IMR-90 (cell line): ENCODE data around the gene TMEM208. TPM values are rescaled to one million over a fixed set of nuclear protein-coding genes. Genes with fewer than 3 reads are reported as not detected.

Source experiments
- ATAC-seq: fragments of 200-7000 bp; cut with Tn5 transposase; 2 replicates; pipeline ENCODE4 v1.9.1; 2020; ENCODE audit warnings: low read depth, mild to moderate bottlenecking, moderate library complexity
- BruUV-seq: library from RNA; stranded (reverse); fragments of 400-500 nt; replicated peaks from 2 replicates; lab custom pipeline; 2021; lab: Mats Ljungman, UMichigan
- CTCF ChIA-PET: fragments of 300-600 bp; formaldehyde crosslinking; extraction: SDS; loops from one replicate; lab custom pipeline; 2021; ENCODE audit warnings: antibody characterized with exemption; lab: Yijun Ruan, JAX
- POLR2A ChIA-PET: fragments of 300-600 bp; sonication (Branson Sonifier 250); formaldehyde crosslinking; loops from one replicate; lab custom pipeline; 2022; ENCODE audit warnings: antibody characterized with exemption; ENCODE audit not compliant: unreplicated experiment; lab: Charles Lee
- DNase-seq: peaks from one replicate; pipeline ENCODE4 v3.0.0; 2013
- H2AFZ ChIP-seq: replicated peaks from 2 replicates; pipeline ENCODE3; 2013; ENCODE audit warnings: low read length, mild to moderate bottlenecking; ENCODE audit not compliant: poor library complexity
- H2AK5ac ChIP-seq: 2 replicates; pipeline ENCODE4 v1.6.1; 2013; ENCODE audit warnings: low read depth, low read length, inconsistent platforms
- H2AK9ac ChIP-seq: replicated peaks from 2 replicates; pipeline ENCODE3; 2013; ENCODE audit warnings: mild to moderate bottlenecking, low read depth, low read length, moderate library complexity; ENCODE audit not compliant: poor library complexity
- H2BK120ac ChIP-seq: 2 replicates; pipeline ENCODE4 v1.6.1; 2013; ENCODE audit warnings: low read depth, low read length, inconsistent platforms
- H2BK15ac ChIP-seq: 3 replicates; pipeline ENCODE4 v1.6.1; 2013; ENCODE audit warnings: low read depth, low read length, inconsistent platforms
- H2BK20ac ChIP-seq: 2 replicates; pipeline ENCODE4 v1.6.1; 2013; ENCODE audit warnings: low read depth, mild to moderate bottlenecking, inconsistent platforms, low read length, moderate library complexity
- H2BK5ac ChIP-seq: 2 replicates; pipeline ENCODE4 v1.6.1; 2013; ENCODE audit warnings: mild to moderate bottlenecking, low read depth, low read length, inconsistent platforms; ENCODE audit not compliant: poor library complexity, severe bottlenecking
- H3K14ac ChIP-seq: replicated peaks from 2 replicates; pipeline ENCODE4 v1.6.1; 2013; ENCODE audit warnings: low read depth, low read length, inconsistent platforms
- H3K18ac ChIP-seq: 2 replicates; pipeline ENCODE4 v1.6.1; 2013; ENCODE audit warnings: low read depth, low read length, control low read depth
- H3K23ac ChIP-seq: 2 replicates; pipeline ENCODE4 v1.6.1; 2013; ENCODE audit warnings: low read depth, low read length, inconsistent platforms
- H3K27ac ChIP-seq: 2 replicates; pipeline ENCODE4 v1.5.1; 2013; ENCODE audit warnings: mild to moderate bottlenecking, control low read depth, low read length; ENCODE audit not compliant: insufficient read depth
- H3K27me3 ChIP-seq: 2 replicates; pipeline ENCODE4 v1.6.1; 2013; ENCODE audit warnings: low read length; ENCODE audit not compliant: control insufficient read depth, insufficient read depth
- H3K36me3 ChIP-seq: 2 replicates; pipeline ENCODE4 v1.6.1; 2013; ENCODE audit warnings: low read length, mixed read lengths; ENCODE audit not compliant: control insufficient read depth, insufficient read depth
- H3K4ac ChIP-seq: 2 replicates; pipeline ENCODE4 v1.6.1; 2013; ENCODE audit warnings: low read depth, low read length, inconsistent platforms
- H3K4me1 ChIP-seq: 2 replicates; pipeline ENCODE4 v1.6.1; 2013; ENCODE audit warnings: low read length, mixed read lengths; ENCODE audit not compliant: control insufficient read depth, insufficient read depth
- H3K4me2 ChIP-seq: 2 replicates; pipeline ENCODE4 v1.6.1; 2013; ENCODE audit warnings: low read depth, mild to moderate bottlenecking, control low read depth, low read length, moderate library complexity
- H3K4me3 ChIP-seq: 2 replicates; pipeline ENCODE4 v1.5.1; 2013; ENCODE audit warnings: low read depth, mild to moderate bottlenecking, control low read depth, low read length, moderate library complexity; ENCODE audit not compliant: insufficient read depth
- H3K56ac ChIP-seq: 2 replicates; pipeline ENCODE4 v1.6.1; 2013; ENCODE audit warnings: low read length, inconsistent platforms; ENCODE audit not compliant: insufficient read depth; ENCODE audit errors: extremely low read depth
- H3K79me1 ChIP-seq, 2 experiments: 2 replicates each; pipeline ENCODE4 v1.6.1; 2013; ENCODE audit warnings: low read length in 2 of 2, inconsistent platforms in 1 of 2, low read depth in 1 of 2
- H3K9ac ChIP-seq: 2 replicates; pipeline ENCODE4 v1.6.1; 2013; ENCODE audit warnings: low read depth, low read length, control low read depth
- H3K9me1 ChIP-seq: 2 replicates; pipeline ENCODE4 v1.6.1; 2013; ENCODE audit warnings: low read length, inconsistent platforms; ENCODE audit not compliant: insufficient read depth
- H3K9me3 ChIP-seq: 2 replicates; pipeline ENCODE4 v1.6.1; 2013; ENCODE audit warnings: low read length; ENCODE audit not compliant: control insufficient read depth, insufficient read depth
- H4K20me1 ChIP-seq: 2 replicates; pipeline ENCODE4 v1.6.1; 2013; ENCODE audit warnings: low read length, inconsistent platforms; ENCODE audit not compliant: insufficient read depth
- H4K5ac ChIP-seq: 2 replicates; pipeline ENCODE4 v1.6.1; 2013; ENCODE audit warnings: mild to moderate bottlenecking, low read depth, low read length, control low read depth
- H4K8ac ChIP-seq, 2 experiments: 2 replicates each; pipeline ENCODE4 v1.6.1; 2013; ENCODE audit warnings: low read depth in 2 of 2, low read length in 2 of 2, control low read depth in 1 of 2, inconsistent platforms in 1 of 2
- H4K91ac ChIP-seq: 2 replicates; pipeline ENCODE4 v1.6.1; 2013; ENCODE audit warnings: low read depth, low read length, inconsistent platforms; ENCODE audit not compliant: insufficient read depth
- MAFK ChIP-seq: IDR thresholded peaks from 2 replicates; pipeline ENCODE4 v1.6.1; 2012; ENCODE audit warnings: low read depth, low read length, improper control_type of control experiment
- RFX5 ChIP-seq: IDR thresholded peaks from 2 replicates; pipeline ENCODE4 v1.8.0; 2012; ENCODE audit warnings: low read depth, mild to moderate bottlenecking, low read length, moderate library complexity
- WGBS, 2 experiments: methylation state at CpG; one replicate each; pipeline versions ENCODE4 v1.1.5 to v1.1.7; 2013; ENCODE audit warnings: missing lambda C conversion rate in 2 of 2; ENCODE audit not compliant: insufficient read length in 1 of 2; ENCODE audit errors: extremely low coverage in 2 of 2; 5-methylcytosine and 5-hydroxymethylcytosine counted together
- dilution Hi-C: fragments of 300-500 bp; cut with HindIII; formaldehyde crosslinking; loops from one replicate; pipeline ENCODE4 v1.14.3; 2018; ENCODE audit warnings: low sequenced_read_pairs; ENCODE audit not compliant: unreplicated experiment
- in situ Hi-C: fragments of 300-500 bp; cut with MboI; formaldehyde crosslinking; loops from 3 replicates; pipeline ENCODE4 v1.14.3; 2019; ENCODE audit warnings: low sequenced_read_pairs, inconsistent platforms, mixed read lengths
- intact Hi-C: fragments of 100-400 bp; cut with micrococcal nuclease; formaldehyde crosslinking; loops from 2 replicates; pipeline ENCODE4 v1.10.0; 2022
- polyA plus RNA-seq, 3 experiments: library from polyadenylated mRNA; depleted of rRNA; stranded (reverse); fragments of >200 nt; gene quantifications; 2 replicates each; pipeline ENCODE4 v1.2.3, GENCODE V29; 2012; ENCODE audit warnings: low replicate concordance in 1 of 3
- total RNA-seq: library from RNA; depleted of rRNA; stranded (reverse); fragments of >200 nt; gene quantifications from 2 replicates; pipeline ENCODE4 v1.2.3, GENCODE V29; 2012

The TMEM208 gene
- total and polyA plus RNA-seq, 2 of the 4 experiments (the other 2 are of a cell fraction) = 65.6 to 66.5 TPM

GRCh38 chr16:67183284-67183626 is 43.7 kb upstream of the TMEM208 start:
- POLR2A ChIA-PET = no interaction called here
- Histone ChIP-seq H2BK15ac (peak overlapping the region; percentile 3; the same call in 1 of the 3 replicates), H2BK120ac (peak overlapping the region; percentile 28), H3K27ac (peak overlapping the region; percentile 7; the same call in 1 of the 2 replicates), H3K4me3 (peak overlapping the region; percentile 62), H3K18ac (no peak overlapping the region), H2BK20ac (no peak overlapping the region), H3K79me1 (peaks cover 19 to 35% of the 10 kb centered on the region in 2 experiments), H4K20me1 (peaks cover 24% of the 10 kb centered on the region), H3K4me1 (peaks cover 13% of the 10 kb centered on the region), H3K36me3 (no peaks in the 10 kb centered on the region; the same call in 1 of the 2 replicates), H3K9ac (peak overlapping the region; percentile 11; the same call in 1 of the 2 replicates), H4K91ac (peak overlapping the region; percentile 46; the same call in 1 of the 2 replicates), H3K4me2 (peak overlapping the region; percentile 63), H2AK5ac (peak overlapping the region; percentile 11; the same call in 1 of the 2 replicates), H3K9me3 (no peaks in the 10 kb centered on the region), H3K27me3 (no peaks in the 10 kb centered on the region), H3K23ac (peak overlapping the region; percentile 66; the same call in 1 of the 2 replicates), H2AFZ (peak overlapping the region; percentile 97), H3K14ac (peak overlapping the region; percentile 88), H2BK5ac (peak overlapping the region; percentile 2), H4K5ac (no peak overlapping the region), H2AK9ac (peak overlapping the region; percentile 68), H3K4ac (peak overlapping the region; percentile 72), H4K8ac (peak overlapping the region; percentile 36 to 78), H3K56ac (peak overlapping the region; percentile 5; the same call in 1 of the 2 replicates), H3K9me1 (peaks cover 13% of the 10 kb centered on the region)
- in situ Hi-C loops = no loop called here
- ATAC-seq = no peak
- WGBS, 2 experiments = 0% methylated on average over 2 of the region's 11 CpGs; no CpG with 5 or more reads in 1 of the 2 experiments
- no TSS peak for BruUV-seq
- TF ChIP-seq RFX5 (no peak), MAFK (no peak)
- intact Hi-C loops = loop anchor here (10.0 kb wide), 1 partner anchor 168 kb away; no protein-coding TSS in a partner anchor
- no peak for DNase-seq
- dilution Hi-C loops = no loop called here
- CTCF ChIA-PET = no interaction called here
